PC-3 (cell line): ENCODE measurements around the gene TCF12.

Experiments
- EZH2 ChIP-seq: fragments of 300-600 bp; sonication (generic); IDR thresholded peaks from one replicate; pipeline ENCODE4 v1.6.1; 2017; ENCODE audit warnings: antibody characterized with exemption, mild to moderate bottlenecking, low read length; ENCODE audit not compliant: unreplicated experiment
- TF ChIP-seq, protein P1 (sequence below): fragments of 300-600 bp; sonication (generic); conservative IDR thresholded peaks from 2 replicates; pipeline ENCODE4 v1.5.1; 2017; ENCODE audit warnings: antibody characterized with exemption, low read depth, mild to moderate bottlenecking, low read length

DNA sequence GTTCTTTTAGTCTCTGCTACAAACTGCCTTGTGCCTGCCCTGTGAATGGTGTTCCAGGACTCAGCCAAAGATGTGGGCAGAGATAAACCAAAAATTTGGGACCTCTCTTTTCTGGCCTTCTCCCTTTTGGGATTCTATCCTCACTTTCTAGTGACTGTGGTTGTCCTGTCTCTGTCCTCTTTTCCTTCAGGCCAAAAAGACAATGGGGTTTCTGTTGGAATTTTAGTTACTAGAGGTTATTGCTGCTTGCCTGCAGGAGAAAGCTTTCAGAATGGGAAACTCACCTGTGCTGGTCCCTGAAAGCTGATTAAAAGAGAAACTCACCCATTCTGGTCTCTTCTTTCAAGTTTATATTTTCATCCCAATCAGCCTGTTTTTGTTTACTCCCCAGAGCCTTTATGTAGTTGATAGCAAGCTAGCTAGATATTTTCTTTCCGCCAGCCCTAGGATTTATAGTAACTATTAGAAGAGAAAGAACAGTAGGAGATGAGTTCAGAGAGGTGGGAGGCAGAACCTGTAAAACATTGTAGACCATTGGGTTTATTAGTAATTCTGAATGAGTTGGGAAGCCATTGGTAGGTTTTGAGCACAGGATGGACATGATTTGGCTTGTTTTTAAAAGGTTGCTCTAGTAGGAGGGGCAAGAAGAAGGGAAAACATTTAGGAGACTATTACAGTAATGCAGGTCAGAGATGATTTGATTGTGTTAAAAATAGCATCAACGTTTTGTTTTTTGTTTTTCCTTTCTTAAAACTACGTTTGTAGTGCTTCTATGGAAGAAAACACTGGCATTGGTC lies 138.9 kb downstream of the TCF12 start:
- TF ChIP-seq EZH2: no peak
- TF ChIP-seq, protein P1, sequence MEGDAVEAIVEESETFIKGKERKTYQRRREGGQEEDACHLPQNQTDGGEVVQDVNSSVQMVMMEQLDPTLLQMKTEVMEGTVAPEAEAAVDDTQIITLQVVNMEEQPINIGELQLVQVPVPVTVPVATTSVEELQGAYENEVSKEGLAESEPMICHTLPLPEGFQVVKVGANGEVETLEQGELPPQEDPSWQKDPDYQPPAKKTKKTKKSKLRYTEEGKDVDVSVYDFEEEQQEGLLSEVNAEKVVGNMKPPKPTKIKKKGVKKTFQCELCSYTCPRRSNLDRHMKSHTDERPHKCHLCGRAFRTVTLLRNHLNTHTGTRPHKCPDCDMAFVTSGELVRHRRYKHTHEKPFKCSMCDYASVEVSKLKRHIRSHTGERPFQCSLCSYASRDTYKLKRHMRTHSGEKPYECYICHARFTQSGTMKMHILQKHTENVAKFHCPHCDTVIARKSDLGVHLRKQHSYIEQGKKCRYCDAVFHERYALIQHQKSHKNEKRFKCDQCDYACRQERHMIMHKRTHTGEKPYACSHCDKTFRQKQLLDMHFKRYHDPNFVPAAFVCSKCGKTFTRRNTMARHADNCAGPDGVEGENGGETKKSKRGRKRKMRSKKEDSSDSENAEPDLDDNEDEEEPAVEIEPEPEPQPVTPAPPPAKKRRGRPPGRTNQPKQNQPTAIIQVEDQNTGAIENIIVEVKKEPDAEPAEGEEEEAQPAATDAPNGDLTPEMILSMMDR: no peak
